Tongue (tissue), 2 donors: Measurements from ENCODE around the gene MZT1. TPM values are rescaled to one million over a fixed set of nuclear protein-coding genes. Genes with fewer than 3 reads are reported as not detected.
A peak's percentile ranks its signal among the peaks of the same experiment; 100 is the strongest.
"Not testable (repeated sequence)": the region's sequence is repeated elsewhere in the genome, so short reads cannot be mapped to it uniquely, and the experiment has no call there.

Source experiments
- DNase-seq: peaks from one replicate; pipeline ENCODE4 v3.0.0-alpha.2; 2015
- total RNA-seq: library from RNA; depleted of rRNA; stranded (reverse); fragments of >200 nt; gene quantifications from one replicate; pipeline ENCODE4 v1.2.3, GENCODE V29; 2014

MZT1 gene, protein sequence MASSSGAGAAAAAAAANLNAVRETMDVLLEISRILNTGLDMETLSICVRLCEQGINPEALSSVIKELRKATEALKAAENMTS
- total RNA-seq: 15.6 TPM

DNA sequence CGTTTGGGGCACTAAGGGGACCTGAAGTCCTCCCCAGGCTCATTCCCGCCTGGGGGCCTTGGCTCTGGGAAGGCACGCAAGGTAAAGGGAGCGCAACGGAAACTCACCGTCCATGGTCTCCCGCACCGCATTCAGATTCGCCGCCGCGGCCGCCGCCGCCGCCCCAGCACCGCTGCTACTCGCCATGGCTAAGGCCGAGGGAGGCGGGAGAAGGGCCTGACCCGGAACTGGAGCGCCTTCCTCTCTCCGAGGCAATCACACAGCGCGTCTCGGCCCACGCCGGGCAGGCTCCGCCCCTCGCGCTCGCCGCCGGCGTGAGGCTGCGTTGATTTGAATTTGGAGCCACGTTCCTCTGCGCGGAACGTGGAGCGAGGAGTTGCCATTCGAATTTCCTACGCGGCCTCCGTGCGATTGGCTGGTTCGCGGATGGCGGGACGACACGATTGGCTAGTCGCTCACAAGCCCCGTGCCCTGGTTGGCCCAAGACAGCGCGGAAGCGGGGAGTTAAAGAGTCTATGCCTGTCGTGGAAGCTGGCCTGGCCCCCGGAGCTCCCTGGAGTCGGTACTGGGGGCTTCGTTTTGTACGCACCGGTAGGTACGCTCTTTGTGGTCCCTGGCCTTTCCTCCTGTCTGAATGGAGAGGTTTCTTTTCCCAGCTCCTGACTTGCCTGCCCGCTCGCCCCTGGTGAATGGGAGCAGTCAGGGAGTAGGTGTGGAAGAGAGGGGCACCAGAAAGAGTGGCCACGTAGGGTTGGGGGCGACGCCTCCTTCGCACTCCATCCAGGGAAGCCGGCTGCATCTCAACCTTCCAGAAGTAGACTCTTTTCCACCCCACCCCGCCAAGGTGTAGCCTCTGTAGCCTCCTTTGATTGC, at the start of gene MZT1, which contains the start of gene BORA:
MZT1 (minus strand) TSS at position 213 of the 873 bp plus-strand sequence; CDS start at position 186, 27 bp downstream.
BORA (plus strand) TSS at position 507 of the 873 bp plus-strand sequence. CDS start 1,018 bp downstream, outside the sequence.
- DNase-seq: peak; percentile 98

DNA sequence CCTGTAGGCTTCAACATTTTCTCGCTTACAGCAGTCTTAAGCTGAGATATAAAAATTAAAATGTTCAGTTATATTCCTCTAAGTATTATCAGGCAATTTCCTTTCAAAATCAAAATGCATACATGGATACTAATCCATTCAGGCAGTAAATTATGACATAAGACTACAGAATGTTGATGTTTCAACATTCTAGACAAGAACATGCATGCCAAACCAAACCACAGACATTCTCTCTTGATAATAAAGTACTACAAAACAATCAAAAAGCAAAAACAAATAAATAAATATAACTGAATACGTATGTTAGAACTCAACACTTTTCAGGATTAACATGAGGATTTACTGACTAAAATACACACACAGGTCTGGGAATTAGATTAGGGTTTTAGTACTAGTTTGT, 46.6 kb upstream of the MZT1 start:
- DNase-seq: no peak

DNA sequence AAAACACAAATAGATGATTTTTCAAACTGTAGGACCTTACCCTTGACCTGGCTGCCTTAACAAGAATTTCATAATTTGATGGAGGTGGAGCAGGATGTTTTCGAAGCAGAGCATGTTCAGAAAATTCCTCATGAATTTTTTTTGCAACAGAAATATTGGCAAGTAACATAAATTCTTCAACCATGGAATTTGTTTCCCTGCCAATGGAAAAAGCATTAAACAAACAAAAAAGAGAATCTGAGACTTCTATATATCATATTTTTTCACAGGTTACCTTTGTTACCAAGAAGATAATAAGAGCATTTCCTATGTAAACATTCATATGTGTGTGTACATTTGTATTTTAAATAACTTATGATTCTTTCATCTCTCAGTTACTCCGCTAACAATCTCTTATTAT, 36.0 kb upstream of the MZT1 start:
- DNase-seq: no peak

DNA sequence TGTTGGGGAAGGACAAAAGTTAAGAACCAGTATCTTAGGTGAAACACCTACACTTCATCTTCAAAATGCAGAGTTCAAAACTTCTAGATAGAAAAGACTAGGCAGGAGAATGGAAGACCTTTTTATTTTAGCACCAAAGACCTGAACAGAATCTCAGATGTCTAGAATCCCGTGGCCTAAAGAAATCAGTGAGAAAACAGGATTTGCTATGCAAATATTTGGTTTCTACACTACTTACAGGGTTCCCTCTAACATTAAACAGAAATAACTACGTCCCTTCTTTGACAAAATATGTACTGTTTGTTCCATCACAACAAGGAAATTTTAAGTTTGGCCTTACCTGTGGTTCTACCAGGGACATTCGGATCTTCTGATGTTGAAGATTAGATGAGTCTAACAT, 32.8 kb upstream of the MZT1 start:
- DNase-seq: no peak

DNA sequence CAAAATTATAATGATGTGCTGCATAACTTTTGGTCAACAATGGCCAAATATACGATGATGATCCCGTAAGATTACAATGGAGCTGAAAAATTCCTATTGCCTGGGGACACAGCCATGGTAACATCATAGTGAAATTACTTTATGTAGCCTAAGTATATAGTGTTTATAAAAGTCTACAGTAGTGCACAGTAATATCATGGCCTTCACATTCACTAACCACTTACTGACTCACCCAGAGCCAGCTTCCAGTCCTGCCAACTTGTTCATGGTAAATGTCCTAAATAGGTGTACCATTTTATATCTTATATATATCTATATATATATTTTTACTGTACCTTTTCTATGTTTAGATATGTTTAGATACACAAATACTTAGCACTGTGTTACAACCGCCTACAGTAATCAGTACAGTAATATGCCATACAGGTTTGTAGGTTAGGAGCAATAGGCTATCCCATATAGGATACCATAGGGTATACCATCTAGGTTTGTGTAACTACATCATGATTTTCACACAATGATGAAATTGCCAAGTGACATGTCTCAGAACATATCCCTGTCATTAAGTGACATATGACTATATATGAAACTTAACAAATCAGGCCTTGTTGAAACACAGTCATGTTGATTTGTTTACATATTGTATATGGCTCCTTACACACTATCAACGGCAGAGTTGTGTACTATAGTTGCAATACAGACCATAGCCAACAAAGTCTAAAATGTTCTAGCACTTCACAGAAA, 30.5 kb upstream of the MZT1 start:
- no peak for DNase-seq

DNA sequence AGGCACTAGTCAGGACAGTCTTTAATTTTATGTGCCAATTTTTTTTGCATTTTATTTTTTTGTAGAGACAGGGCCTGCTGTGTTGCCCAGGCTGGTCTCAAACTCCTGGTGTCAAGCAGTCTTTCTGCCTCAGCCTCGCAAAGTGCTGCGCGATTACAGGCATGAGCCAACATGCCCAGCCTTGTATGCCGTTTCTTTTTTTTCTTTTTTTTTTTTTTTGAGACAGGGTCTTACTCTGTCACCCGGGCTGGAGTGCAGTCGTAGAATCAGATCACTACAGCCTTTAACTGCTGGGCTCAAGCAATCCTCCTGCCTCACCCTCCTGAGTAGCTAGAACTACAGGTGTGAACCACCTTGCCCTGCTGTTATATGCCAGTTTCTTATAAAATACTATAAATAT, 26.7 kb upstream of the MZT1 start:
- DNase-seq: no peak

DNA sequence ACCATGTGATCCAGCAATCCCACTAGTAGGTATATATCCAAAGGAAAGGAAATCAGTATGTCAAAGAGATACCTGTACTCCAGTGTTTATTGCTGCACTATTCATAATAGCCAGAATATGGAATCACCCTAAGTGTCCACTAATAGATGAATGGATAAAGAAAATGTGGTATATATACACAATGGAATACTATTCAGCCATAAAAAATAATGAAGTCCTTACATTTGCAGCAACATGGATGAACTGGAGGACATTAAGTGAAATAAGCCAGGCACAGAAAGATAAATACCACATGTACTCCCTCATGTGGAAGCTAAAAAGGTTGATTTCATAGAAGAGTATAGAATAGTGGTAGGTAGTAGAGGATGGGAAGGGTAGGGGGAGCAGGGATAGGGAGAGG, 23.8 kb upstream of the MZT1 start:
- no peak for DNase-seq

DNA sequence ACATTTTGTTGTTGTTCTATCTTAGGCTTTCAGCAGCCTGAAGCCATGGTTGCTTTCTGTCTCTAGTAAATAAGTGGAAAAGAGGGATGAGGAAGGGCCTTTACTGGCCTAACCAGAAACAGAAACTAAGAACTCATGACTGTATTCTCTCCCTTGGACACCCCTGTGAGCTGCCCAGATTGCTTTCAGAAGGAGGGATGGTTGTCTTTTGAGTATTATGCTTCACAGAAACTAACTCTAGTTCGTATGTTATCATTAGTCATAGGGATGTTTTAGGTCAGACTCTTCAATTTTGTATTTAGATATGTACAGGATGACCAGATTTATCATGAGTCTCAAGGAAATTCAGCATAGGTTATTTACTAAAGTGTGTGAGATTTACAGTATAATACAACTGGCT, 17.8 kb upstream of the MZT1 start:
- no peak for DNase-seq

DNA sequence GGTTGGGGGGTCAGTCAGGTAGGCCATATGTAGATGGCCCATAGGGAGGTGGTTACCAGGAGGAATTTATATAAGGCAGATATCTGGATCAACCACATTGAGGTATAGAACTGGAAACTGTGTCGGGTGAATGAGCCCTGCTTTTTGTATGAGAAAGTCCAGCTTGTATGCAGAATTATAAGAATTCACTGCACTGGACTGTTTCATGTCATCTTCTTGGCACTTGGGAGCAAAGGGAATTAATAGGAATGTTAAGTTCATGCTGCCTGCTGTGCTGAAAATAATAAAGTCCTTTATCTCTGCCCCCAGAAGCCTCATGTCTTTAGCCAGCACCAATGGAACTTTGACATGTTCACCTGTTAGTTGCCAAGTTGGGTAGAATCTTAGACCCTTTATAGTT, 12.6 kb upstream of the MZT1 start:
- no peak for DNase-seq

DNA sequence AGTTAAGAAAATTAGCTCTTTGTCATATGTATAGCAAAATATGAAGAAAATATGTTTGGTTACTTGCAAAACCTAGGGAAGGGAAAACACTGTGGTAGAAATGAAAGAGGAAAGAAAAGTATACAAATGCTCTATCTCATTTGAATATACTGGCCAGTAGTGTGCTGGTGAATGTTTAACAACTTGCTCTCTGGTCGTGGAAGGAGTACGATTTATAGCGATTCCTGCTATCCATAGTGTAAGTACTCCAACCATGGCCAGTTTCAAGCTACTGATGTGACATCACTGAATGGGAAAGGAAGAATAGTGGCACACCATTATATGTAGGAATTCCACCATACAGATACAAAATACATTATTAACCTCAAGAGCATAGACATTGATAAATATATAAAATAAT, 9.6 kb upstream of the MZT1 start:
- DNase-seq: no peak

DNA sequence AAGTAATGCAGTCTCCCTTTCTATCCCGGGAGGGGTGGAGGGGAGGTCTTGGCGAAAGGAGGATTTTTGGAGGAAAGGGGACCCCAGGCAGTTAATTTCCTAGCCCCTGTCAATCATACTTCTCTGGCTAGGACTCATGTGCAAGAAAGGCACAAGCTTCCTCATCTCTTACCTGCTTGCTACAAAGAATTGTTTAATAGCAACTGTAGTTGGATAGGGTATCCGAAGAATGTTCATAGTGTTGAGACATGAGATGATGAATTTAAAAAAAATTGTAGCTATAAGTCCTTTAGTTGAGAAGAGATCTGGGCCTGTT, 819 bp upstream of the MZT1 start:
- DNase-seq: no peak

DNA sequence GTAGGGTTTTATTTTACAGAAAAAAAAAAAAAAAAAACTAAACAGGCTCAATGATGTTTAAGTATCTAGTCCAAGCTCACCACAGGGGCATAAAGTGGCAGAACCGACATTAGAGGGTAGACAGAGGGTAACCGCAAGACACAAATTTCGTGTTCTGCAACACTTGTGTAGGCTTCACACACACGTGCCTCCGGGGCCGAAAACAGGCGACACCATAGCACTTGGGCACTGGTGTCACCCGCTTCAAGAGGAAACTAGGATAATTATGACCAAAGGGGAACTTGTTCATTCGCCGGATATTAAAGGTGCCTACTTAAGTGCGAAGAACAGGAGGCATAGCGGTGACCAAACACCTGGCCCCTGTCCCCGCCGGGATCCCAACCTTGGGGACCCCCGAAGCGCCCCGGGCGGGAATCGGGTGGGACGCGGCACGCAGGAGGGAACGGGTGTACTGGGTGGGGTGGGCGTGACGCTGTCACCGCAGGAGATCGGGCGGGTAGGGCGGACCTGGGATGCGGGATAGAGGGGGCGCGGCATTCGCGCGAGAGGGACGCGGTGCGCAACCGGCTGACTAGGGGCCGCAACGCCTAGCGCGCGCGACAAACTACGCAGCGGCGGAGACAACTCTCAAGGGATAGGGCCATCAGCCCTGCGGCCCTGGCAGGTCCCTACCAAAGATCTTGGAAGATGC, 558 bp downstream of the MZT1 start:
- DNase-seq: peak; percentile 54

DNA sequence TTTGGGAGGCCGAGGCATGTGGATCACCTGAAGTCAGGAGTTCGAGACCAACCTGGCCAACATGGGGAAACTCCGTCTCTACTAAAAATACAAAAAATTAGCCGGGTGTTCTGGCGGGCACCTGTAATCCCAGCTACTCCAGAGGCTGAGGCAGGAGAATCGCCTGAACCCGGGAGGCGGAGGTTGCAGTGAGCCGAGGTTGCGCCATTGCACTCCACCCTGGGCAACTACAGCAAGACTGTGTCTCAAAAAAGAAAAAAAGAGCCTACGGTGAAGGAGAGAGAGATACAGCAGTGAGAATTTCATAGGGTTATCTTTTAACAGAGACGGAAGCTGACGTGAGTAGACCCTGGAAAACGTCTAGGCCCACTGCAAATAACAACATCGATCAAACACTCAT, 1.2 kb downstream of the MZT1 start:
- not testable (repeated sequence) for DNase-seq

DNA sequence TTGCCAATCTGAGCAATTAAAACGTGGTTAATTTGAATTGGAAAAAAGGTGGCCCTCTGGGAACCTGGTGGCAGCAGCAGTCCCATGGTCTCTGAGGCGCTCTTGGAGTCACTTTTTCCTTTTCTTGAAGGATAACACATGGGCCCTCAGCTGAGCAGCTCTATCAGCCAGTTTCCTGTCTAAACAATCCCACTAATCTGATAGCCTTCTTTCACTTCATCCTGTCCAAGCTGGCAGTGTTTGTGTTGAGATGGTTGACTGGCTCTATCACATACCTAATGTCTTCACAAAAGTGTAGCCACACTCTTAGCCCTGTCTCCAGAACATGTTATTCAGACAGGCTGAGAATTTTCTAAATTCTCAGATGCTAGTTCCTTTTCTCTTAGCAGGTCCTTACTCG, 10.7 kb downstream of the MZT1 start:
- DNase-seq: no peak

DNA sequence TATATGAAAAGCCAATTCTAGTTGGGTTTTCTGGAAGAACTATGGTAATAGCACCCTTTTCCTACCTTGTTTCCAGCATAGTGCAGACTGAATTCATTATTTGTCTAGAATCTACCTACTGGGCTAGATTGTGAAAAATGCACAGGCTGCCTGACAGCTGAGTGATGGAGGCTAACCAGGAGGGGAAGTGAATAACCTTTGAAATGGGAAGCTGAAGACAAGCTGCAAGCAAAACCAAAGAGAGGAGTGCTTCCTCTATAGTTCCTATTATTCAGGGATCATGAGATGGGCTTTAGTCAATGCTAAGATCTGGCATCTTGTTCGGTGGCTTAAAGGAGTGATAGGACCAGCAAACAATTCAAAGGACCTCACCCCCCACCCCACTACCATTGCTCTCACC, 26.9 kb downstream of the MZT1 start:
- DNase-seq: no peak

DNA sequence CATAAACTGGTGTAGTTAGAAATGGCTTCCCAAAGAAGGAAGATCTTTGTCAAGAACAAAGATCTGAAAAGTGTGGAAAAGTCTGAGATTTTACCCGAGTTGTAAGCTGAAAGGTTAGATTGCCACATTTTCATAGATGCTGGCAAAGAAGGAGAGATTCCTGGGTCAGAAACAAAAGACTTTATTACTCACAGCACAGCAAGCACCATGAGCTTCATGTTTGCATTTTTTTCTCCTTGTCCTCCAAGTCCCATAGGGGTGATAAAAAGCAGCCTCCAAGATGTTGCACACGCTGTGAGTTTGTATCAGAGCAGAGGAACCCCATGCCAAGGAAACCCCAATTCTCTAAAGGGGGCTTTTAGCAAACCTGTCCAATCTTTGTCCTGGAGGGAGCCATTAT, 29.3 kb downstream of the MZT1 start:
- DNase-seq: no peak

DNA sequence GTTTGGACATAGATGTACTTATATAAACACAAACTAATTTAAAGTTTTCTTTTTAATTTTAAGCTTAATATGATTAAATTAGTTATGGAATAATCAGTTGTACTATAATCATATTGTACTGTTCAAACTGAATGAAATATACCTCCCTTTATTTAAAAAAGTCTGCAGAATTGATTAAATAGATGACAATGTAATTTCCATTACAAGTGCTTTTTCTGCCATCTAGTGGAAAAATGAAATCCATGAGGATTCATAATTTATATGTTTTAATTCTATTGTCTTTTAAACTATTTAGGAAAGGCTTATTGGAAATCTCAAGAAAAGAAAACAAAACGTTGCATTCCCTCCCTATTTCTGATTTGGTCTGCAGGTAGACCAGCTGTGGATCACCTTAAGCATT, 30.9 kb downstream of the MZT1 start:
- DNase-seq: peak; percentile 22

DNA sequence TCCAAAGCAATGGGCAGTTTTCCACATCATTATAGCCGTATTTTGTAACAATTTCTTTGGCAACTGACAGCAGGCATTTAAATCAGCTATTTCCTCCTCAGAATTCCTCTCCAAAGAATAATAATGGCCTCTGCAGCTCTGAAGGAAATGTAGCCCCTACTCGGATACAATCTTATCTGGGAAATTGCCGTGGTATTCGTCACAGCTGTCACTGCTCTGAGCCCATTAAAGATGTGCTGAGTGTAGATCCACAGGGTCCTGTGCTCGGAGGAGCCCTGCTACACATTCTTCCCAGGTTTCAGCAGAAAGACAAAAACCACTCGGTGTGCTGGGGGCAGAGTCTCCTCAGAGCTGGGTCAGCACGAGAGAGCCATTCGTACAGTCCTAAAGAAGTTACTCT, 33.1 kb downstream of the MZT1 start:
- DNase-seq: no peak

DNA sequence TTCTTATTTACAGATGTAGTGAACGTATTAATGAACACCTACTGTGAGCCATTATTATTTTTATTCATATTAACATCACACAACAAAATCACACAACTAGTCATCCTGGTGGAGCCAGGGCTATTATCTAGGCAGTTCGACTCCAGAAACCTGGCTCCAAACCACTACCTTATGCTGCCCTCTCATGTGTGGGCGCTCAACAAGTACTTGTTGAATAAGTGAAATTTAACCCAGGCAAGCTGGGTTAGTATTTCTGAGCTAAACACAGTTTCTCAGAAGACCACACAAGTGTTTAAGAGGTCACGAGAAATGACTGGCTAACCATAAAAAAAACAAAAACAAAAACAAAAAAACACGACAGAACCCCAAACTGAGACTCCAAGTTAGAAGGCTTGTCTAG, 33.6 kb downstream of the MZT1 start:
- DNase-seq: no peak

DNA sequence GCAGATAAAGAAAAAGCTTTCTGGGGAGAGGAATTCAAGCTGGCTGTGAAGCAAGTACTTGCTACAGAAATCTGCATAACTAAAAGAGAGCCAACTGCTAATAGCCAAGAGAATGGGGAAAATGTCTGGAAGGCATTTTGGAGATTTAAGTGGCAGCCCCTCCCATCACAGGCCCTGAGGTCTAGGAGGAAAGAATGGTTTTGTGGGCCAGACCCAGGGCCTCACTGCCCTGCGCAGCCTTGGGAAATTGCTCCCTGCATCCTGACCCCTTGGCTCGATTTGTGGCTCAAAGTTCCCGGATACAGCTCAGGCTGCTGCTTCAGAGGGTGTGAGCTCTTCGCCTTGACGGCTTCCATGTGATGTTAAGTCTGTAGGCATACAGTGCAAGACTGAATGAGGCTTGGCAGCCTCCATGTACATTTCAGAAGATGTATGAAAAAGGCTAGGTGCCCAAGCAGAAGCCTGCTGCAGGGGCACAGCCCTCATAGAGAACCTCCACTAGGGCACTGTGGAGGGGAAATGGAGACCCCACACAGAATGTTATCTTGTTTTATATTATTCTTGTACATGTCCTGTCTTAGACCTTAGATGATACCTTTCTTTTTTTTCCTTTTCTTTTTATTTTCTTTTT, 34.4 kb downstream of the MZT1 start:
- DNase-seq: no peak

DNA sequence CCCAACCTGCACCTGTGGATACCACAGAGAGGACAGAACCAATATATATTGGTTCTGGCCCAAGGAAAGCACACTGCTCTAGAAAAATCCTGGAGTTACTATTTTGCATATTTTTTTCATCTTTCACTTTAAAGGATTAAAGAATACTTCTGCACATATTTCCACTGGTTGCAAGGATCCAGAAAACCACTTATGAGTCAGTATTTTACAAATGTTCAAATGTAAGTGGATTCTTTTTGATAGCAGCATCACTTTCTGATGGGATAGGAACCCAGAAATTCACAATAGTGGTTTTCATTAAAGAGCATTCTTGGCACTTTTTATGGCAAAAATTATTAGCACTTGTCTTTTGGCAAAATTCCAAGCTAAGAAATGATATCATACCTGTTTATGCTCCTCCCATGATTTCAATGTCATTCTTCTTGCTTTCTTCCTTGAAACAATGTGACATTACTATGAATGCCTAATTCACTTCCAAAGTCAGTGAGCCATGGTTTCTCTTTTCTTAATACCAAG, 38.2 kb downstream of the MZT1 start:
- DNase-seq: no peak

DNA sequence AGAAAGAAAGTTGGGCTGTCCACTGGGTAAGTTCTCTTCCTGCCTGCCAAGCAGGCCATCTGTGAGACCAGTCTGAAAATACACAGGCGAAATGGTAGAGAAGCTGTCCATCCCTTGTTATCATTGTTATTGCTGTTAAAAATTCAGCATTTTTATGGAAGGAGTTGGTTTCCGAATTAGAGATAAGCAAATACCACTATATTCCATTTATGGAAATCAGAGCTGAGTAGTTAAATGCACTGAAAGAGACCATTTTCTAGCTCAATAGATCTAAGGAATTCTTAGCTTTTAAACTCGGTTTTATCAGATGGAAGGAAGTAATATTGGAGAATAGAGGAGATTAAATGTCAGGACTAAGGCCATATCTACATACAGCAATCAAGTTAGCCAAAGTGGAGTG, 40.7 kb downstream of the MZT1 start:
- DNase-seq: no peak
